Activated naive CD4-positive, alpha-beta T cell treated with anti-CD3 and anti-CD28 coated beads for 36 hours (primary cell): ENCODE measurements around the gene ZMIZ1. TPM values are rescaled to one million over a fixed set of nuclear protein-coding genes. Genes with fewer than 3 reads are reported as not detected.
"Not testable (repeated sequence)": the region's sequence is repeated elsewhere in the genome, so short reads cannot be mapped to it uniquely, and the experiment has no call there.

Experiments
- CTCF ChIA-PET: fragments of 350-600 bp; sonication (Branson Sonifier 250); formaldehyde crosslinking; loops from one replicate; lab custom pipeline; 2021; ENCODE audit warnings: antibody characterized with exemption; lab: Charles Lee
- DNase-seq: peaks from one replicate; pipeline ENCODE4 v3.0.0-alpha.2; 2020
- H3K27ac Mint-ChIP-seq: one replicate; pipeline ENCODE4 v1.8.0; 2021; ENCODE audit warnings: mild to moderate bottlenecking, mixed read lengths
- H3K27me3 Mint-ChIP-seq: one replicate; pipeline ENCODE4 v1.8.0; 2021; ENCODE audit warnings: low read depth, mixed read lengths
- H3K36me3 Mint-ChIP-seq: one replicate; pipeline ENCODE4 v1.8.0; 2021; ENCODE audit warnings: low read depth, mixed read lengths
- H3K4me1 Mint-ChIP-seq: one replicate; pipeline ENCODE4 v1.8.0; 2021; ENCODE audit warnings: low read depth, mixed read lengths
- H3K4me3 Mint-ChIP-seq: one replicate; pipeline ENCODE4 v1.8.0; 2021; ENCODE audit warnings: mild to moderate bottlenecking, moderate library complexity, mixed read lengths
- H3K9me3 Mint-ChIP-seq: one replicate; pipeline ENCODE4 v1.8.0; 2021; ENCODE audit warnings: mixed read lengths
- intact Hi-C: fragments of 100-400 bp; cut with micrococcal nuclease; formaldehyde crosslinking; loops from one replicate; pipeline ENCODE4 v1.15.1; 2023
- total RNA-seq, 2 experiments: library from RNA; stranded (reverse); gene quantifications; one replicate each; pipeline ENCODE4 v1.2.3, GENCODE V29; 2021

Gene ZMIZ1
- total RNA-seq, 2 experiments from 2014 or later, result 15.6 to 18.3 TPM

GRCh38 chr10:79025199-79025832 lies 43.5 kb upstream of the ZMIZ1 start:
- Mint-ChIP-seq H3K27ac (no peak overlapping the region), H3K4me1 (peaks cover 29% of the 10 kb centered on the region), H3K27me3 (no peaks in the 10 kb centered on the region), H3K36me3 (no peaks in the 10 kb centered on the region), H3K9me3 (no peaks in the 10 kb centered on the region), H3K4me3 (no peak overlapping the region)
- DNase-seq, result peak; percentile 64
- intact Hi-C loops, result no loop called here
- CTCF ChIA-PET, result interaction anchor here (1.0 to 1.2 kb wide), 2 partner anchors 26 to 27 kb away, joined by 3 read pairs; no protein-coding TSS in a partner anchor

DNA sequence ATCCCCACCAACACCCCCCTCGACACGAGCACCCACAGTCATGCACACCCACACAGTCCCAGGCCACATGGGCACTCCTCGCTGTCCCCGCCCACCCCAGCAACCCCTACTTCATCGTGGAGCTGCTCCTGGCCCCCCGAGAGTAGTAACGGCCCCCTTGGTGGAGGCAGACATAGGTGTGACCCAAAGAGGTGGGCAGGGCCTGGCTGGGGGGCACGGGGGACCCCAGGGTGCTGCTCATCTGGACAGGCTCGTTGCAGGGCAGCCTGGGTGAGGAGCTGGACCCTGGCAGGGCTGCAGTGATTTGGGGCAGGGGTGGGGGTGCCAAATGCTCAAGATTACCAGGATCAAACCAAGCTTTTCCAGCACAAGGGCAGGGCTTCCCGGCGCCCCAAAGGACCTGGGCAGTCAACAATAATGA lies 42.4 kb upstream of the ZMIZ1 start:
- no peak overlapping the region for H3K4me3 Mint-ChIP-seq
- peaks cover 29% of the 10 kb centered on the region for H3K4me1 Mint-ChIP-seq
- DNase-seq, result no peak
- H3K27ac Mint-ChIP-seq, result no peak overlapping the region
- intact Hi-C loops, result loop anchor here (2.0 kb wide), 1 partner anchor 42 kb away; the partner anchor contains the start of gene ZMIZ1
- no peaks in the 10 kb centered on the region for H3K36me3 Mint-ChIP-seq
- CTCF ChIA-PET, result no interaction called here
- no peaks in the 10 kb centered on the region for H3K27me3 Mint-ChIP-seq
- H3K9me3 Mint-ChIP-seq, result no peaks in the 10 kb centered on the region

DNA sequence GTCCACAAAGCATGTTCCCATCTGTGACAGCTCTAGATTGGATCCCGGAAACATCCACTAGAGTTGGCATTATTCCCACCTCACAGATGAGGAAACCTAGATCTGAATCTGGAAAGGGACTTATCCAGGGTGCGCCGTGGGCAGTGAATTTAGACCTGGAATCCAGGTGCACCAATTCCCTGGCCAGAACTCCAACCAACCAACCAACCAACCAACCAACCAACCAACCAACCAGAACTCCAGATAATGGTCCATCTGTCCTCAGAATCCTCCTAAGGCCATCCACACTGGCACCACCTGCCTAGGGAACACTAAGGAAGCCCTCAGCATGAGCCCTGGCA lies 42.0 kb upstream of the ZMIZ1 start:
- H3K27ac Mint-ChIP-seq, result no peak overlapping the region
- H3K36me3 Mint-ChIP-seq, result no peaks in the 10 kb centered on the region
- no peak overlapping the region for H3K4me3 Mint-ChIP-seq
- intact Hi-C loops, result loop anchor here (2.0 kb wide), 1 partner anchor 42 kb away; the partner anchor contains the start of gene ZMIZ1
- no peaks in the 10 kb centered on the region for H3K27me3 Mint-ChIP-seq
- H3K4me1 Mint-ChIP-seq, result peaks cover 29% of the 10 kb centered on the region
- CTCF ChIA-PET, result no interaction called here
- H3K9me3 Mint-ChIP-seq, result no peaks in the 10 kb centered on the region
- DNase-seq, result no peak

- Mint-ChIP-seq H3K27me3 (no peaks in the 10 kb centered on the region), H3K9me3 (no peaks in the 10 kb centered on the region), H3K36me3 (no peaks in the 10 kb centered on the region), H3K4me3 (no peak overlapping the region), H3K27ac (no peak overlapping the region), H3K4me1 (peaks cover 29% of the 10 kb centered on the region)
- intact Hi-C loops, result loop anchor here (2.0 kb wide), 1 partner anchor 41 kb away; the partner anchor contains the start of gene ZMIZ1
- CTCF ChIA-PET, result interaction anchor here (0.8 kb wide), 1 partner anchor 53 kb away, joined by 5 read pairs; no protein-coding TSS in a partner anchor
- DNase-seq, result peak; percentile 35
Measured at GRCh38 chr10:79027147-79028055, 41.4 kb upstream of the ZMIZ1 start.

GRCh38 chr10:79028056-79028430 lies 40.7 kb upstream of the ZMIZ1 start:
- H3K4me1 Mint-ChIP-seq, result peaks cover 29% of the 10 kb centered on the region
- CTCF ChIA-PET, result interaction anchor here (0.8 kb wide), 1 partner anchor 53 kb away, joined by 5 read pairs; no protein-coding TSS in a partner anchor
- no peak overlapping the region for H3K4me3 Mint-ChIP-seq
- intact Hi-C loops, result no loop called here
- H3K27ac Mint-ChIP-seq, result no peak overlapping the region
- no peak for DNase-seq
- H3K9me3 Mint-ChIP-seq, result no peaks in the 10 kb centered on the region
- H3K27me3 Mint-ChIP-seq, result no peaks in the 10 kb centered on the region
- no peaks in the 10 kb centered on the region for H3K36me3 Mint-ChIP-seq

DNA sequence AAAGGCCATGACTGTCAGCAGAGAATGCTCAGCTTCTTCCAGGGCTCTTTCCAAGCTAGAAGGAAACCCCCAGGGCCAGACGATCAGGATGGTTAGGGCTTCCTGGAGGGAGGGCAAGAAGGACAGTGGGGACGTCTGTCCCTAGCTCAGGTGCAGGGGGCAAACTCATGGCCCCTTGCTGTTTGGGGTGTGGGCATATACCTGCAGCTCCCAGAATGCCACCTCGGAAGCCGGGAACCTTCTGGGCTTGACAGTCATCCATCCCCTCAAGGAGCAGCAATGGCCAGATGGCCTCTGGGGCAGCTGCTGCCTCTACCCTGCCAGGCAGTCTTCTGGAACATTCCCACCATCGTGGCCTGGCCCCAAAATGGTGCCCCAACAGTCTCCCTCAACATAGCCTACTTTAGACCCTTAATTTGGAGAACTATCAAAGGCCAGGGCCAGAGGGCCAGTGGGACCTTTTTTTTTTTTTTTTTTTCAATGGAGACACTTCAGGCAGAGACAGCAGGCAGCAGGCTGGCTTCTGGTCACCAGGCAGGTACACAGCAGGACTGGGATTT lies 40.2 kb upstream of the ZMIZ1 start:
- DNase-seq, result no peak
- no peaks in the 10 kb centered on the region for H3K9me3 Mint-ChIP-seq
- peaks cover 29% of the 10 kb centered on the region for H3K4me1 Mint-ChIP-seq
- no peaks in the 10 kb centered on the region for H3K36me3 Mint-ChIP-seq
- intact Hi-C loops, result no loop called here
- CTCF ChIA-PET, result no interaction called here
- no peak overlapping the region for H3K4me3 Mint-ChIP-seq
- H3K27ac Mint-ChIP-seq, result no peak overlapping the region
- no peaks in the 10 kb centered on the region for H3K27me3 Mint-ChIP-seq

DNA sequence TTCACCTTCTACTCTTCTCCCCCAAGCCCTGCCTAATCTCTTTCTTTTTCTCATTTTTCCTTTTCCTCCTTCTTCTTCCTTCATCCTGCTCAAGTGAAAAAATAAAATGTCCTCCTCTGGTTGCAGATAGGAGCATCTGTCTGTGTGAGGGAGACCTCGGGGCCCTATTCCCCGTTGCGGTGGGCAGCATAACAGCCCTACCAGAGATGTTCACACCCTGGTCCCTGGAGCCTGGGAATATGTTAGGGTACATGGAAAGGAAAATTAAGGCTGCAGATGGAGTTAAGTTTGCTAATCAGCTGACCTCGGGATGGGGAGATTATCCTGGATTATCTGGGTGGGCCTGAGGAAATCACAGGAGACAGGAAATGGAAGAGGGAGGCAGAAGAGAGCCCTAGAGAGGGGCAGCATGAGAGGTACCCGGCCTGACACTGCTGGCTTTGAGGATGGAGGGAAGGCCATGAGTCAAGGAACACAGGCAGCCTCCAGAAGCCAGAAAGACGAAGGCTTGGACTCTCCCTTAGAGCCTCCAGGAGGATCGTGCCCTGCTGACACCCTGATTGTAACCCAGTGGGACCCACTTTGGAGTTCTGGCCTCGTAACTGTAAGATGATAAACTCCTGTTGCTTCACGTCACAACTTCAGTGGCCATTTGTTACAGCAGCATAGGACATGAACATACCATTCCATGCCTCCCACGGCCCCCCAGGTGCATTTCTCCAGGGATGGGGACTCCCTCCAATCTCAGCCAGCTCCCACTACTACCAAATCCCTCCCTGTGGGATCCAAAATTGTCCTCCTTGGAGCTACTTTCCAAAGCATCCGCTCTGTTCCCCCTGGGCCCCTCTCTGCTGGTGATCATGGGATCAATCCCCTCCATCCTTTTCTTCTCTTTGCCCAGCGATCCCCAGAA lies 39.0 kb upstream of the ZMIZ1 start:
- intact Hi-C loops, result no loop called here
- CTCF ChIA-PET, result no interaction called here
- no peaks in the 10 kb centered on the region for H3K9me3 Mint-ChIP-seq
- H3K27ac Mint-ChIP-seq, result no peak overlapping the region
- H3K27me3 Mint-ChIP-seq, result no peaks in the 10 kb centered on the region
- peaks cover 27% of the 10 kb centered on the region for H3K4me1 Mint-ChIP-seq
- H3K36me3 Mint-ChIP-seq, result no peaks in the 10 kb centered on the region
- DNase-seq, result no peak
- no peak overlapping the region for H3K4me3 Mint-ChIP-seq

DNA sequence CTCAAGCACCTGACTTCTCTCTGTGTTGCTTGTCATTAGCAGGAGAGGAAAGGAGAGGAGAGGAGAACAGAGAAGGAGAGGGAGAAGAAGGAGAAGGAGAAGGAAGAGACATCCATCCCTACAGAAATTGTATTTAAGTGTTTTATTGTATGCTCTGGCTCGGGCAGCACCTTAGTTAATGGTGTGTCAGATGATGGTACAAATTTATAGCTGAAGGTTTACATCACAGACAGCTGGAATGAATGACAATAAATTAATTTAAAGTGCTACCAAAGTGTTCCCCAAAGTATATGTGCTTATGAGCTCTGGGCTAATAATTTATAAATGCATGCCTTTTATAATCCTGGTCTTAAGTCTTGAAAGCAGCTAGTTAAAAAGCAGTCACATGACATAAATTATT lies 38.1 kb upstream of the ZMIZ1 start:
- CTCF ChIA-PET, result no interaction called here
- intact Hi-C loops, result no loop called here
- Mint-ChIP-seq H3K27ac (no peak overlapping the region), H3K4me1 (peaks cover 18% of the 10 kb centered on the region), H3K36me3 (no peaks in the 10 kb centered on the region), H3K27me3 (no peaks in the 10 kb centered on the region), H3K4me3 (no peak overlapping the region), H3K9me3 (no peaks in the 10 kb centered on the region)
- DNase-seq, result no peak

DNA sequence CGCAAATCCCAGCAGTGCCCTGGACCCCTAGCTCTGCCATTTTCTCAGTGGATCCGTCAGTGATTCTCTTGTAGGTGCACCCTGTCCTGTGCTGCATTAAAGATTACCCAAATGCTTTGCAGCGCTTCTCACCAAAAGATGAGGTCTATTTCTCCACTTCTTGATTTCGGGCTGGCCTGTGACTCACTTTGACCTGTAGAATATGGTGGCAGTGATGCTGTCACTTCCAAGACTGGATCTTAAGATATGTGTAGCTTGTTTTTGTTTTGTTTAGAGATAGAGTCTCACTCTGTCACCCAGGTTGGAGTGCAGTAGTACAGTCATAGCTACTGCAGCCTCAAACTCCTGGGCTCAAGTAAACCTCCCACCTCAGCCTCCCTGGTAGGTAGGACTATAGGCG lies 37.0 kb upstream of the ZMIZ1 start:
- Mint-ChIP-seq H3K27me3 (no peaks in the 10 kb centered on the region), H3K36me3 (no peaks in the 10 kb centered on the region), H3K4me1 (peaks cover 13% of the 10 kb centered on the region), H3K27ac (no peak overlapping the region), H3K4me3 (no peak overlapping the region), H3K9me3 (no peaks in the 10 kb centered on the region)
- CTCF ChIA-PET, result no interaction called here
- no peak for DNase-seq
- intact Hi-C loops, result no loop called here

GRCh38 chr10:79034271-79034876 lies 34.4 kb upstream of the ZMIZ1 start:
- CTCF ChIA-PET, result no interaction called here
- H3K4me1 Mint-ChIP-seq, result no peaks in the 10 kb centered on the region
- no peaks in the 10 kb centered on the region for H3K9me3 Mint-ChIP-seq
- intact Hi-C loops, result no loop called here
- H3K4me3 Mint-ChIP-seq, result no peak overlapping the region
- DNase-seq, result no peak
- H3K36me3 Mint-ChIP-seq, result no peaks in the 10 kb centered on the region
- H3K27ac Mint-ChIP-seq, result no peak overlapping the region
- H3K27me3 Mint-ChIP-seq, result no peaks in the 10 kb centered on the region

- H3K9me3 Mint-ChIP-seq, H3K27ac Mint-ChIP-seq, H3K36me3 Mint-ChIP-seq, H3K27me3 Mint-ChIP-seq, H3K4me3 Mint-ChIP-seq, DNase-seq, intact Hi-C loops, CTCF ChIA-PET, H3K4me1 Mint-ChIP-seq: not testable (repeated sequence)
Measured at GRCh38 chr10:79036416-79036815, 32.4 kb upstream of the ZMIZ1 start.
